Fibroblast of peridontal ligament (primary cell): ENCODE data around the gene SHMT1.
"Not testable (repeated sequence)": the region's sequence is repeated elsewhere in the genome, so short reads cannot be mapped to it uniquely, and the experiment has no call there.

Experiments used
- DNase-seq: peaks from one replicate; pipeline ENCODE4 v3.0.0-alpha.2; 2010; ENCODE audit errors: extremely low read depth

The SHMT1 gene

DNA sequence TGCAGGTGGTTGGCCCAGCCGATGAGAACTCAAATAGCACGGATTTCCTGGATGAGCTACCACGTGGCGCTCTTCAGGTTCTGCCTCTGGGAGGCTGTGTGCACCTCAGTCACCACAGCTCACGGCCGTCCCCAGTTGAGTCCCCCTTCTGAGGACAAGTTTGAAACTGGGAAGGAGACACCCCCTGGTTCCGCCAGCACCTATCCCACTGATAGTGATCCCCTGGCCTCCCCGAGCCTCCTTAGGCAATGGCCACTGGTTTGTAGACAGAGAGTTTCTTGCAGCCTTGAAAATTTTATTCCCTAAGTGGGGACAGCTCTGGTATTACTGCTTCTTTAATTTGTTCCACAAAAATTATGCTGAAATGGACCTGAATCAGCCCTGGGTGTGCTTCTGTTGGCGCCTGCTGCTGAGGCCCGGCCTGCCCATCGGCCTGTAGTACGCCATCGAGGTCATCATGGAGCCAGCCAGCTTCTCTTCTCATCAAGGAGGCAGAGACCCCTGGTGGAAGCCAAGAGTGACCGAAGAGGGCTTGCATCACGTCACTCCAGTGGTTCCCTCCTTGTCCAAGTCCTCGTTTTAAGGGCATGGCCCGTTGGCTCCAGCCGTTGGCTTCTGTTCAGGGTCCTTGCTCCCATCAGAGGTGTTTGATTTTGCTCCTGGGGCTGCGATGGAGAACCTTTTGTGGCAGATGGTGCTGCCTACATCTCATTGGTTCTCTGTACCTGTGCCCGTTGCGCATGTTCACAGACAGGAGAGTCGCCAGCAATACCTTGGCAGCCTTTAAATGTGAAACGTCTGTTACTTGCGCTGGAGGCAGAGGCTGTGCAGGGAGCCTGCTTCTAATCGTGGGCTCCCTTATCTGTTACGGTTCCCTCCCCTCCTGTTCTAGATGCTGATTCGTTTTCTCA is 39.0 kb downstream of the SHMT1 start:
- no peak for DNase-seq

DNA sequence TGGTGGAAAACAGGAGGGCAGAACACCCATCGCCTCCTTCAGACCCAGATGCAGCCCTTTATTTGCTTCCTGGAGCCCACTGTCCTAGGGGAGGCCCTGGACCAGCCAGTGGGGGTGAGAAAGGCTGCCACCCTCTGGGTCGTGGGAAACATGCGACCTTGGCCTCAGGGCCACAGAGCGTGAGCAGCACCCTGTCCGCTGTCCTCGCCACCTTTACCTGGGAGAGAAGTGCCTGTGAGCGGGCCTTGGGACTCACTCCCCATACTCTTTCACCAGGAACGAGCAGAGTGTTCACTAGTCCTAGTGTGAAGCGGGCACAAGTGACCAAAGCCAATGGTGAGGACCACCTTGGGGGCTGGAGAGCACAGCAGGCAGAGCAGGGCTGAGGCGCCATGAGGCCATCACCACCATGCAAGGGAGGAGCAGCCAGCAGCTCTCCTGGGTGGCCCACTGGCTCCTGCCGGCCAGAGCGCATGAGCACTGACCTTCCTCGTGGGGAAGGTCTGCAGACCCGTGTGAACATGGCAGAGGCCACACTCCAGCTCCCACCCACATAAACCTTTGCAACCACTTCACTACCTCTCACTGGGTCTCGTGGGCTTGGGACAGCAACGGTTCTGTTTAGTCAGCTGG is 39.7 kb downstream of the SHMT1 start:
- DNase-seq, result no peak

GRCh38 chr17:18323007-18323406 is 40.3 kb downstream of the SHMT1 start:
- DNase-seq, result peak; percentile 23

- no peak for DNase-seq
Observed at GRCh38 chr17:18322522-18322921, 40.8 kb downstream of the SHMT1 start.

DNA sequence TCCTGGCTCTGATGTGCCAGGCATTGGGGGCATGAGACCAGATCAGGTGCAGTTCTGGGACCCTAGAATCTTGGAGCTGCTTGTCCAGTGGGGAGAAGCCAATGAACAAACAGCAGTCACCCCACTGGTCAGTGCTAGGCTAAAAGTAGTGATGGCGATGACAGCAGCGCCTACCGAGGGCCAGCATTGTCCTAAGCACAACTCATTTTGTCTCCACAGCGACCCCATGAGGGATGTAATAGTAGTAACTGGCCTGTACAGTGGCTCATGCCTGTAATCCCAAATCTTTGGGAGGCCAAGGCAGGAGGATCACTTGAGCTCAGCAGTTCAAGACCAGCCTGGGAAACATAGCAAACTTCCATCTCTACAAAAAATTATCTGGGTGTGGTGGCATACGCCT is 42.0 kb downstream of the SHMT1 start:
- peak; percentile 21 for DNase-seq

DNA sequence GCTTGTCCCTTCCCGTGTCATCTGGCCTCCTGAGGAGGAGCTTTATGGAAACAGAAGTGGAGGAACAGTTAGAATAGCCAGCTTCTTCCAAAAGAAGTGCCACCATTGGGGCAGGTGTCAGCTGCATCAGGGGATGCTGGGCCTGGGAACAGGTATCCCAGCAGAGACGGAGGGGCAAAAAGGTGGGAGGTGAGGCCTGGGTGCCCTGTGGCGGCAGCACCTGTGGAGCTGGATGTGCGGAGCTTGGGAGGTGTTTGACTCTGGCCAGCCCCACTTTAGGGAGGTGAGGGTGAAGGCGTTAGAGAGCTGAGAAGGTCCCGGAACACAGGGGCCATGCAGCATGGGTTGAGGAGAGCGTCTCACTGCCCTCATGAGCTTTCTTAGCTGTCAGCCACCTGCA is 43.0 kb downstream of the SHMT1 start:
- no peak for DNase-seq

GRCh38 chr17:18319604-18320256 is 43.6 kb downstream of the SHMT1 start:
- peak; percentile 75 for DNase-seq

- no peak for DNase-seq
Observed at GRCh38 chr17:18318771-18319450, 44.4 kb downstream of the SHMT1 start.

- no peak for DNase-seq
Observed at GRCh38 chr17:18318117-18318516, 45.2 kb downstream of the SHMT1 start.

- no peak for DNase-seq
Observed at GRCh38 chr17:18315961-18316360, 47.4 kb downstream of the SHMT1 start.

GRCh38 chr17:18315562-18315922 is 47.8 kb downstream of the SHMT1 start:
- peak; percentile 12 for DNase-seq

- peak; percentile 98 for DNase-seq
Observed at GRCh38 chr17:18314731-18315561, 48.4 kb downstream of the SHMT1 start, which contains the start of the genes SMCR8 and TOP3A. TSS of gene SMCR8 (plus strand) at chr17:18315293. CDS start at chr17:18315790, 497 bp downstream. TSS of gene TOP3A (minus strand) at chr17:18314994. CDS start at chr17:18314778, 216 bp downstream.

DNA sequence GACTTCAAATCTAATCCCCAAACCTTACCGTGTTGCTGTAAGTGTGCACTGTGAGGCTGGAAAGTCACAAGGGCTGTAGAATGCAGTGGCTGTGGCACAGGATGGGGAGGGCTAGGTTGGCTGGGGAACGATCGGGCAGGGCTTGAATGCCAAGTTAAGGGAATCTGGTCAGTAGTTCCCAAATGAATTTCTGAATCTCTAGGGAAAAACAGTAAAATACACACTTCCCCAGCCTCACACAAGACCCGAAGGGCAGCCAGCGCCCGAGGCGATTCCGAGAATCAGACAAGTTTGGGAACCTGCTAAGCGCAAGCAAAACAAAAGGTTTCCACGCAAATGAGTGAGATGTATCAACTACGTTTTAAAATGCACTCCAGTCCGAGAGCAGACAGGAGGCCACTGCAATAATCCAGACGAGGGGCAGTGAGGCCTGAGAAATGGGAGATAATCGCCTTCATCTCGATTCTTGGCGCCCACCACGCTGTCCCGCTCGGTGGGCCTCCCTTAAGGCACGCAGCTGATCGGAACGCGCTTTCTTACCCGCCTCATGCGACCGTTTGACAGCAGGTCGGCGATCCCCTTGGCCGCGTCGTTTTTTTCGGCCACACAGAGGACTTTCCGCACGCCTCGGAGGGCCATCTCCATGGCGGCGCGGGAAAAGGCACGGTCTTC is 49.2 kb downstream of the SHMT1 start:
- DNase-seq, result peak; percentile 22

DNA sequence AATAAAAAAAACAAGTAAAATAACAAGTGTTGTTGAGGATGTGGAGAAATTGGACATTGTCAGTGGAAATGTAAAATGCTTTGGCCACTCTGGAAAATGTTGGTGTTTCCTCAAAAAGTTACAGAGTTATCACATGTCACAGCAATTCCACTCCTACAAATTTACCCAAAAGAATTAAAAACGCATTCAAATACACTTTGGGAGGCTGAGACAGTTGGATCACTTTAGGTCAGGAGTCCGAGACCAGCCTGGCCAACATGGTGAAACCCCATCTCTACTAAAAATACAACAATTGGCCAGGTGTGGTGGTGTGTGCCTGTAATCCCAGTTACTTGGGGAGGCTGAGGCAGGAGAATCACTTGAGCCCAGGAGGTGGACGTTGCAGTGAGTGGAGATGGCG is 54.1 kb downstream of the SHMT1 start:
- DNase-seq, result no peak

DNA sequence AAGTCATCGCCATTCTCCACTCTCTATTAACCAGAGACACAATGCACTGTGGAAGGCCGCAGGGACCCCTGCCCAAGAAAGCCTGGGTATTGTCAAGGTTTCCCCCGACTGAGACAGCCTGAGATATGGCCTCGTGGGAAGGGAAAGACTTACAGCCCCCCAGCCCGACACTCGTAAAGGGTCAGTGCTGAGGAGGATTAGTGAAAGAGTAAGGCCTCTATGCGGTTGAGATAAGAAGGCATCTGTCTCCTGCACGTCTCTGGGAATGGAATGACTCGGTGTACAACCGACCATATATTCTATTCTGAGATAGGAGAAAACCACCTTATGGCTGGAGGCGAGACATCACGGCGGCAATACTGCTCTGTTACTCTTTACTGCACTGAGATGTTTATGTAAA is 60.1 kb downstream of the SHMT1 start:
- not testable (repeated sequence) for DNase-seq

DNA sequence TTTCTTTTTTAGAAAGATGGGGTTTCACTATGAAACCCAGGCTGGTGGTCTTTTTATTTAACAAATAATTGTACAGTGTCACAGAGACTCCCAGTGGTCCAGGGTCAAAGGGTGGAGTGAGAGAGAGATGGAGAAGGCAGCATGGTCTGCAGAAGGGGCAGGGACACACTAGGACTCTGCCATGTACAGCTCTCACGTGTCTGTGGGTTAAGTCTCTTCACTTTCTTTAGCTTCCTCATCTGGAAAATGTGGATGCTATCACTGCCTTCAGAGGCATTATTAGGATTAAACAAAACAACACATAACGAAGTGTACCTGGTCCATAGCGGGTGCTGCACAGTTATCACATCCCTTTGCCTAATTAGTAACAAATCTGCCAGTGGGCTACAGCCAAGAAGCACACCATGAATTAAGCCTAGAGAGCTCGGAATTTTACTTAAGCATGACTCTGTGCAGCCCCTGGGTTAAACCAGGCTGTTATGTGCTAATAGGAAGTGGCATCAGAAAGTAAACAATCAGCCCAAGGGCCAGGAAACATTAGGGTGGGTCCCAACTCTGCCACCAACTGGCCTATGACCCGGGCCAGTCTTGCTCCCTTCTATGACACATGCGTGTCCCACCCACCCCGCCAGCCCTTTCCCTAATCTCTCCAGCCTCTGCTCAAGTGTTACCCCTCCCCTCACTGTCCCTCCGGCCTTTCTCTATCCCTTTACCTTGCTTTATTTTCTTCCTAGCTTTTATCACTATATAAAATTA is 62.4 kb downstream of the SHMT1 start:
- DNase-seq, result no peak

DNA sequence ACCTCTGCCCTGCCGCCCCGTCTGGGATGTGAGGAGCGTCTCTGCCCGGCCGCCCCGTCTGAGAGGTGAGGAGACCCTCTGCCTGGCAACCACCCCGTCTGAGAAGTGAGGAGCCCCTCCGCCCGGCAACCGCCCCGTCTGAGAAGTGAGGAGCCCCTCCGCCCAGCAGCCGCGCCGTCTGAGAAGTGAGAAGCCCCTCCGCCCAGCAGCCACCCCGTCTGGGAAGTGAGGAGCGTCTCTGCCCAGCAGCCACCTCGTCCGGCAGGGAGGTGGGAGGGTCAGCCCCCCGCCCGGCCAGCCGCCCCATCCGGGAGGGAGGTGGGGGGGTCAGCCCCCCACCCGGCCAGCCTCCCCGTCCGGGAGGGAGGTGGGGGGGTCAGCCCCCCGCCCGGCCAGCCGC is 65.3 kb downstream of the SHMT1 start:
- not testable (repeated sequence) for DNase-seq

GRCh38 chr17:18291718-18292540 is 71.4 kb downstream of the SHMT1 start:
- no peak for DNase-seq

DNA sequence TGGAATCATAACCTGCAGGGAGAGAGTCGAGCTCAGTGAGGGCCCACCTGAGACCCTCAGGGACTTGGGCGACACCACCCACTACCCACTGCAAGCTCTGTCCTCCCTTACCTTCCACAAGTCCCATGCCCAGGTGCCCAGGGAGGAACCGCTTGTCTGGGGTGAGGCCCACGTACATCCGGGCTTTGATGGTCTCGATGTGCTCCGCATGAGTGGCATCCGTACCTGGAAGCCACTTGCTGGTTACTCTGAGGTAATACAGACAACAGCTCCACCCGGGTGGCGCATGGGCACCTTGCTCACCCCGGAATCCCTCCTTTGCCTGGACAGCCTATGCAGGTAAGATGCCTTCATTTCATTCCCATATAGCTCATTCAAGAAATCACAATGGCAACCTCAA is 78.1 kb downstream of the SHMT1 start:
- DNase-seq, result no peak
